Activated T-helper 1 cell treated with anti-CD3 and anti-CD28 coated beads, Interleukin-12 subunit alpha, Interleukin-12 subunit beta, Interleukin-2, Interleukin-4 antibody, amounts not matched to agents 30 ng/mL and 10 ng/mL and 1 ng/mL, durations not matched to agents 14 hours and 24 hours and 36 hours (primary cell): ENCODE results near the gene IMMT. TPM values are rescaled to one million over a fixed set of nuclear protein-coding genes. Genes with fewer than 3 reads are reported as not detected.
"Not testable (repeated sequence)": the region's sequence is repeated elsewhere in the genome, so short reads cannot be mapped to it uniquely, and the experiment has no call there.

Experiments
- DNase-seq: peaks from one replicate; pipeline ENCODE4 v3.0.0; 2021; ENCODE audit warnings: low spot score
- H3K27ac Mint-ChIP-seq: one replicate; pipeline ENCODE4 v1.8.0; 2021; ENCODE audit warnings: mild to moderate bottlenecking, mixed read lengths
- H3K27me3 Mint-ChIP-seq: one replicate; pipeline ENCODE4 v1.8.0; 2022; ENCODE audit warnings: mild to moderate bottlenecking, moderate library complexity, mixed read lengths; ENCODE audit not compliant: insufficient read depth
- H3K36me3 Mint-ChIP-seq: one replicate; pipeline ENCODE4 v1.8.0; 2021; ENCODE audit warnings: low read depth, mixed read lengths
- H3K4me1 Mint-ChIP-seq: one replicate; pipeline ENCODE4 v1.8.0; 2021; ENCODE audit warnings: low read depth, mixed read lengths
- H3K4me3 Mint-ChIP-seq: one replicate; pipeline ENCODE4 v1.8.0; 2021; ENCODE audit warnings: mild to moderate bottlenecking, moderate library complexity, mixed read lengths
- H3K9me3 Mint-ChIP-seq: one replicate; pipeline ENCODE4 v1.8.0; 2021; ENCODE audit warnings: mixed read lengths
- intact Hi-C: fragments of 100-400 bp; cut with micrococcal nuclease; formaldehyde crosslinking; loops from one replicate; pipeline ENCODE4 v1.15.1; 2024
- total RNA-seq: library from RNA; stranded (reverse); gene quantifications from 2 replicates; pipeline ENCODE4 v1.2.3, GENCODE V29; 2022

Gene IMMT
- total RNA-seq, 1 donor from 2014 or later = 164 TPM

DNA sequence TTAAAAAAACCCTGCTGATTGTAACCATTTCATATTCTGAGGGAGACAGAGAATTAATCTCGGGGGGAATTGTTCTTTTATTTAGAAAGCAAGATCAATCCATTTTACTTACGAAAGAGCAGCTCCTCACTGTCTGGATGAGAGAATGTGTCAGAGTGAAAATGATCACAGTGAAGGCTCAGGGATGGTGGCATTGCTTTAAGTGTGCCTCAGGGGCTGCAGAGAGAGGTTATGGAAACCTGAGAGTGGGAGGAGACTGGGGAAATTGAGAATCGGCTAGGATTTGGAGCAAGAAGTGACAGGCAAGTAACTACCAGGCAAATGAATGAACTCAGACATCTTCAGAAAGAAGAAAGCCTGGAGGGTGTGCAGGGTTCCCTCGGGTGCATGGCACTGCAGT, 38.2 kb upstream of the IMMT start:
- DNase-seq = no peak
- intact Hi-C loops = no loop called here

GRCh38 chr2:86232910-86233309, 37.6 kb upstream of the IMMT start:
- H3K4me3 Mint-ChIP-seq = no peak overlapping the region
- no peaks in the 10 kb centered on the region for H3K4me1 Mint-ChIP-seq
- no peaks in the 10 kb centered on the region for H3K36me3 Mint-ChIP-seq

More for the DNA sequence above, 38.2 kb upstream of the IMMT start:
- no peak overlapping the region for H3K4me3 Mint-ChIP-seq
- H3K9me3 Mint-ChIP-seq = no peaks in the 10 kb centered on the region
- peaks cover 5% of the 10 kb centered on the region for H3K27me3 Mint-ChIP-seq
- no peaks in the 10 kb centered on the region for H3K36me3 Mint-ChIP-seq
- no peak overlapping the region for H3K27ac Mint-ChIP-seq
- H3K4me1 Mint-ChIP-seq = peaks cover 3% of the 10 kb centered on the region

DNA sequence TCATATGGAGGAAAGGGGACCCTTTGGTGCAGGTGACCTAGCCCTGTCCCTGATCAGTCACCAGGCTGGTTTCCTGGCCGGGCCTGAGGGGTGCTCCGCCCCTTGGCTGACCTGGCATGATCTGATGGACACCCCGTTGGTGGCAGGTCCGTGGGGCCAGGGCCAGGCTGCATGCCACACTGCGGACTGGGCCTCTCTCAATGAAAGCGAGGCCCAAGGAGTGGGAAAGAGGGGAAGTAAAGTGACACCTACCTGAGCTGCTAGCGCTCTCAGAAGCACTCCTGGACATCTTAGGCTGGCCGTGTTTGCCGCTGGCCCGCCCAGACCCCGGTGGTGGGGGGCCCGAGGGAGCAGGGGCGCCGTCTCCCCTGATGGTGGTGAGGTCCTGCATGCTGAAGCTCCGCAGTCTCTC, 37.1 kb upstream of the IMMT start:
- no peaks in the 10 kb centered on the region for H3K36me3 Mint-ChIP-seq
- no peak overlapping the region for H3K4me3 Mint-ChIP-seq
- no peaks in the 10 kb centered on the region for H3K9me3 Mint-ChIP-seq
- no peak for DNase-seq
- H3K4me1 Mint-ChIP-seq = no peaks in the 10 kb centered on the region
- no peak overlapping the region for H3K27ac Mint-ChIP-seq
- peaks cover 5% of the 10 kb centered on the region for H3K27me3 Mint-ChIP-seq
- intact Hi-C loops = no loop called here

More at GRCh38 chr2:86232910-86233309, 37.6 kb upstream of the IMMT start:
- Mint-ChIP-seq H3K9me3 (no peaks in the 10 kb centered on the region), H3K27me3 (peaks cover 5% of the 10 kb centered on the region), H3K27ac (no peak overlapping the region)
- intact Hi-C loops = no loop called here
- DNase-seq = no peak

DNA sequence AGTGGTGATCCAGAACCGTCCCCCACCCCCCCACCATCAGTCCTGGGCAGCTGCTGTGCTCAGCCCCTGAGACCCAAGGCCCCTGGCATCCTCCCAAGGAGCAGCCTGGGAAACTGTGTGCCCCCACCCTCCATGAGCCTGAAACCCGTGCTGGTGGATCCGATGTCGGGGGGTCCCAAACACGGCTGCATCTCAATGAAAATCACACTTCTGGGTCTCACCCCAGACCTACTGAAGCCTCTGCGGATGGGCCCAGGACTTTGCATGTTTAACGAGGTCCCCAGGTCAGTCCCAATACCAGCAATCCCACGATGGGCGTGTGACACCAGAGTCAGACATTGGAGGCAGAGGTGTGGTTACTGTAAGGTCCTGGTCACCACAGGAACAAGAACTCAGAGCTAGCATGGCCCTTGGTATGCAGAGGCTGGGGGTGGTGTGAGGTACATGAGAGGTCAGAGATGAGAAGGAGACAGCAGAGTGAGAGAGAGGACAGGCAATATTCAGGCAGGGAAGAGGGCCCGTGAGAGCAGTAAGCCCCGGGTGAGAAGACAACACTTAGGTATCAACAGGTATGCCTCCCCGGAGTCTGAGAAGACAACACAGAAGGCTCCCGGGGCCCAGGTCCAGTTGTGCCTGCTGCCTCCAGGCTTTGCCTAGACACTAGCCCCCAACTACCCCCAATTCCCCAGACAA, 36.6 kb upstream of the IMMT start:
- no peak overlapping the region for H3K4me3 Mint-ChIP-seq
- H3K27me3 Mint-ChIP-seq = peaks cover 5% of the 10 kb centered on the region
- H3K27ac Mint-ChIP-seq = no peak overlapping the region
- intact Hi-C loops = no loop called here
- no peaks in the 10 kb centered on the region for H3K9me3 Mint-ChIP-seq
- H3K4me1 Mint-ChIP-seq = no peaks in the 10 kb centered on the region
- DNase-seq = no peak
- H3K36me3 Mint-ChIP-seq = no peaks in the 10 kb centered on the region

DNA sequence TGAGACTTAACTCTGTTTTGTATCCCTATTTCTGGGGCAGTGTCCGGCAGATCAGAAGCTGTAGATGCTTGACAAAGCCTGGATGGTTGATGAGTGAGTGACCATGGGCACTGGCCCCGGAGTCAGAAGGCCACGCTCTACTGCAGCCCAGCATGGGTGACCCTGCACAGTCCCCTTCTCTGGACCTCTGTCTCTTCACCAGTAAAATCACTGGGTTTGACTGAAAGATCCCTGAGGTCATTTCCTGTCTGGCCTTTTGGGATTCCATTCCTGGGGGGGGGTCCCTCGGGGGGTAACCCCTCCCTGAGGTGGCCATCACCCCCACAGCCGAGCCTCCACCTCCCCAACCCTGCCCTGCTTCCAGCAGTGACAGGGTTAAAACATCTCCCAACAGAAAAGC, 35.7 kb upstream of the IMMT start:
- no peak for DNase-seq
- intact Hi-C loops = no loop called here
- no peaks in the 10 kb centered on the region for H3K9me3 Mint-ChIP-seq
- no peak overlapping the region for H3K4me3 Mint-ChIP-seq
- no peak overlapping the region for H3K27ac Mint-ChIP-seq
- peaks cover 5% of the 10 kb centered on the region for H3K27me3 Mint-ChIP-seq
- H3K4me1 Mint-ChIP-seq = no peaks in the 10 kb centered on the region
- no peaks in the 10 kb centered on the region for H3K36me3 Mint-ChIP-seq

DNA sequence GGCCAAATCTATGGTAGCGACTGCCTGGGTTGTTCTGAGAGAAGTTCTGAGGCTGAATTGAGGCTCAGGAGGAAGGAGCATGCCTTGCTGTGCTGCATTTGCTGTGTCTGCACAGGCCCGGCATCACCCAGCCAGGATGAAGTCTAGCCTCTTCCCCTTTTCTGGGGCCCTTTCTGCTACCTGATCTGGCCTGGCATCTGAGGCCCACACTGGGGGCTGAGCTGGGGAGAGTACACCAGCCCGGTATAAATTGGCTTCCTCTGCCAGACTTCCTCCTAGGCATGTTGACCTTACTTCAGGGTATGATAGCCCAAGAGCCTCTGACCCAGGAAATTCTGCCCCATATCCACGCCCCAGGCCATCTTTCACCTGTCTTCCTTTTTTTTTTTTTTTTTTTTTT, 34.0 kb upstream of the IMMT start:
- no peak overlapping the region for H3K4me3 Mint-ChIP-seq
- intact Hi-C loops = no loop called here
- H3K4me1 Mint-ChIP-seq = peaks cover 14% of the 10 kb centered on the region
- DNase-seq = no peak
- no peaks in the 10 kb centered on the region for H3K9me3 Mint-ChIP-seq
- H3K36me3 Mint-ChIP-seq = no peaks in the 10 kb centered on the region
- no peak overlapping the region for H3K27ac Mint-ChIP-seq
- no peaks in the 10 kb centered on the region for H3K27me3 Mint-ChIP-seq

DNA sequence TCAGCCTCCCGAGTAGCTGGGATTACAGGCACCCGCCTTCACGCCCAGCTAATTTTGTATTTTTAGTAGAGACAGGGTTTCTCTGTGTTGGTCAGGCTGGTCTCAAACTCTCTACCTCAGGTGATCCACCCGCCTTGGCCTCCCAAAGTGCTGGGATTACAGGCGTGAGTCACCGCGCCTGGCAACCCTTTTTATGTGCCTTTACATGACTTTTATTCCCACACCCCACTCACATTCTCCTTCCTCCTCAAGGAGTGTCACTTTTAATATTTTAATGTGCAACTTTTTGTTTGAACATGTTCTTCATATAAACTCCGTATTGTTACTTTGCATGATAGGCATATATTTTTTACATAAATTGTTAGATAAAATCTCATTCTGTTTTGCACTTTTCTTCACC, 33.3 kb upstream of the IMMT start:
- H3K36me3 Mint-ChIP-seq, H3K27me3 Mint-ChIP-seq, H3K4me3 Mint-ChIP-seq, H3K27ac Mint-ChIP-seq, DNase-seq, H3K9me3 Mint-ChIP-seq, intact Hi-C loops: not testable (repeated sequence)
- peaks cover 20% of the 10 kb centered on the region for H3K4me1 Mint-ChIP-seq

- DNase-seq = no peak
Observed at GRCh38 chr2:86227685-86228084, 32.4 kb upstream of the IMMT start.

DNA sequence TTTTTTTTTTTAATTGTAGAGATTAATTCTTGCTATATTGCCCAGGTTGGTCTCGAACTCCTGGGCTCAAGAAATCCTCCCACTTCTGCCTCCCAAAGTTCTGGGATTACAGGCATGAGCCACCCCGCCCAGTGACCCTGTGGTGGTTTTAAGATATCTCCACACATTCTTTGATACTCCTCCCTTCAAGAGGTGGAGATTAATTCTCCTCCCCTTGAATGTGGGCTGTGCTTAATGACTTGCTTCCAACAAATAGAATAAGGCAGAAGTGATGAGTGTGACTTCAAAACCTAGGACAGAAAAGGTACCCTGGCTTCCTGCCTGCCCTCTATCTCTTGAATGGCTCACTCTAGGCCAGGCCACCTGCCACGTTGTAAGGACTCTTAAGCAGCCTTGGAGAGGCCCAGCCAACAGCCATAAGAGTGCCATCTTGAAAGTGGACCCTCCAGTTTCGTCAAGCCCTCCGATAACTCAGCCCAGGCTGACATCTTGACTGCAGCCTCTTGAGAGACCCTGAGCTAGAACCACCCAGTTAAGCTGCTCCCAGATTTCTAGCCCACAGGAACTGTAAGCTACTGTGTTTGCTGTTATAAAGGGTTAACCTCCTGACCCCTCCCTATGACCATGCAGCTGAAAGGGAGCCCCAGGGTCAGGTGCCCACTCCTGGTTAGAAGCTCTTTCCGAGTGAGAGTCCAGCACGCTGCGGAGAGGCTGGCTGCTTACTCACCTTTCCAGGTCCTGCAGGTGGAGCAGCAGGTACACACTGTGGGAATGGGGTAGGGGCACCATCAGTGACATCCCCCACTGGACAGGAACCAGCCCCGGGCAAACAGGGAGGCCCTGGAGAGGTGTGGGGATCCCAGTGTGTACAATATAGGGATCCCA, 31.6 kb upstream of the IMMT start:
- H3K36me3 Mint-ChIP-seq = no peaks in the 10 kb centered on the region
- DNase-seq = no peak
- no peaks in the 10 kb centered on the region for H3K9me3 Mint-ChIP-seq
- H3K27me3 Mint-ChIP-seq = no peaks in the 10 kb centered on the region
- H3K4me3 Mint-ChIP-seq = no peak overlapping the region
- H3K27ac Mint-ChIP-seq = no peak overlapping the region
- peaks cover 22% of the 10 kb centered on the region for H3K4me1 Mint-ChIP-seq
- intact Hi-C loops = no loop called here

More at GRCh38 chr2:86227685-86228084, 32.4 kb upstream of the IMMT start:
- no peaks in the 10 kb centered on the region for H3K27me3 Mint-ChIP-seq
- H3K4me1 Mint-ChIP-seq = peaks cover 22% of the 10 kb centered on the region
- H3K4me3 Mint-ChIP-seq = no peak overlapping the region
- no peak overlapping the region for H3K27ac Mint-ChIP-seq
- intact Hi-C loops = no loop called here
- no peaks in the 10 kb centered on the region for H3K9me3 Mint-ChIP-seq
- no peaks in the 10 kb centered on the region for H3K36me3 Mint-ChIP-seq

DNA sequence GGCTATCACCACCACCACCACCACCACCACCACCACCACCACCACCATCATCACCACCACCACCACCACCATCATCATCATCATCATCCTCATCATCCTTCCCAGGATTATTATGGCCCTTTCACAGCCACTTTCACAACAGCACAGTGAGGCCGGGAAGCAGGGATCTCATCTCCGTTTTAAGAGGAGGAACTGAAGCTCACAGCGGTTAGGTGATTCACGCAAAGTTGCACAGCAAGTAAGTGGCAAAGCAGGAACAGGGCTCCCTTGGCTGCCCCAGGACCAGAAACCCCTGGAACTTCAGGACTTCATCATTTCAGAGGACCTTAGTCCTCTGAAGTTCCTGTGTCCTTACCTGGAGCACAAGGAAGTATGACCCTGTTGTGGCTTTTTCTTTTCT, 30.8 kb upstream of the IMMT start:
- intact Hi-C loops = no loop called here

DNA sequence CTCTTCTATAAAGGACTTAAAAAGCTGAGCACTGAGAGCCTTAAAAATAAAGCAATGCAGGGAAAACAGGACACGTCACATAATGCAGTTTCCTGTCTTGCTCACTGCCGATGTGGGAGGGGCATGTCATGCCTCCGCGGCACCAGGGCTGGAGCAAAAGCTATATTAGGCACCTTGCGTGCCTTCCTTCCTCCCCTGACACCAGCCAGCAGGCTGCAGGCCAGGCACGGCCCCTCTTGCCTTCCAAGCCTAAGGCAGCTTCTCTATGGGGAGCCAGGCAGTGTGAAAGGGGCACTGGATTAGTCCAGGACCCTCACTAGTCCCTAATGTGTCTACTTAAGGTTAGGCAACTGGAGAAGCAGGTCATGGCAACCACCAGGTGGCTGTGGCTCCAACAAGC, 30.3 kb upstream of the IMMT start:
- peak overlapping the region; percentile 86 for H3K27ac Mint-ChIP-seq
- no peaks in the 10 kb centered on the region for H3K36me3 Mint-ChIP-seq
- intact Hi-C loops = loop anchor here (1.0 kb wide), 1 partner anchor 13 kb away; no protein-coding TSS in a partner anchor
- no peaks in the 10 kb centered on the region for H3K27me3 Mint-ChIP-seq
- no peaks in the 10 kb centered on the region for H3K9me3 Mint-ChIP-seq
- H3K4me3 Mint-ChIP-seq = no peak overlapping the region
- peak; percentile 54 for DNase-seq
- peaks cover 31% of the 10 kb centered on the region for H3K4me1 Mint-ChIP-seq

More for the DNA sequence above, 30.8 kb upstream of the IMMT start:
- peak overlapping the region; percentile 16 for H3K27ac Mint-ChIP-seq
- no peak overlapping the region for H3K4me3 Mint-ChIP-seq
- H3K36me3 Mint-ChIP-seq = no peaks in the 10 kb centered on the region
- H3K4me1 Mint-ChIP-seq = peaks cover 28% of the 10 kb centered on the region
- no peak for DNase-seq
- no peaks in the 10 kb centered on the region for H3K27me3 Mint-ChIP-seq
- no peaks in the 10 kb centered on the region for H3K9me3 Mint-ChIP-seq

GRCh38 chr2:86224645-86225355, 29.5 kb upstream of the IMMT start:
- peaks cover 31% of the 10 kb centered on the region for H3K4me1 Mint-ChIP-seq
- peak overlapping the region; percentile 86 for H3K27ac Mint-ChIP-seq
- intact Hi-C loops = loop anchor here (1.0 kb wide), 1 partner anchor 14 kb away; no protein-coding TSS in a partner anchor
- no peaks in the 10 kb centered on the region for H3K9me3 Mint-ChIP-seq
- H3K4me3 Mint-ChIP-seq = no peak overlapping the region
- H3K36me3 Mint-ChIP-seq = no peaks in the 10 kb centered on the region
- DNase-seq = no peak
- no peaks in the 10 kb centered on the region for H3K27me3 Mint-ChIP-seq
